HCT116 (cell line): Measurements from ENCODE around the gene OR52H1. TPM values are rescaled to one million over a fixed set of nuclear protein-coding genes. Genes with fewer than 3 reads are reported as not detected.

Experiments
- ATAC-seq: fragments of 200-7000 bp; cut with Tn5 transposase; 2 replicates; pipeline ENCODE4 v1.9.1; 2020; ENCODE audit warnings: mild to moderate bottlenecking, moderate library complexity
- Bru-seq: library from RNA; stranded (reverse); fragments of 400-500 nt; gene quantifications from one replicate; lab custom pipeline; 2021; lab: Mats Ljungman, UMichigan
- BruChase-seq, 2 experiments: library from RNA; stranded (reverse); fragments of 400-500 nt; gene quantifications; one replicate each; lab custom pipeline; 2021; lab: Mats Ljungman, UMichigan
- BruUV-seq: library from RNA; stranded (reverse); fragments of 400-500 nt; replicated peaks from 2 replicates; lab custom pipeline; 2021; lab: Mats Ljungman, UMichigan
- CTCF ChIA-PET: fragments of 300-600 bp; sonication (Branson Sonifier 250); formaldehyde crosslinking; loops from one replicate; lab custom pipeline; 2021; ENCODE audit warnings: antibody characterized with exemption; lab: Charles Lee
- POLR2A ChIA-PET: fragments of 300-600, 350-600 bp; sonication (Branson Sonifier 250); formaldehyde crosslinking; loops from one replicate; lab custom pipeline; 2021; ENCODE audit warnings: antibody characterized with exemption; lab: Charles Lee
- RAD21 ChIA-PET, 2 experiments: fragments of 300-600 bp; sonication (Branson Sonifier 250); formaldehyde crosslinking; loops; one replicate each; lab custom pipeline; 2023; ENCODE audit warnings: low total read pairs in 2 of 2; ENCODE audit not compliant: uncharacterized antibody in 2 of 2, unreplicated experiment in 2 of 2, low non-redundant PET in 1 of 2; lab: Charles Lee
- DNase-seq: peaks from one replicate; pipeline ENCODE4 v3.0.0-alpha.2; 2010; ENCODE audit warnings: low read depth, low spot score
- H2AFZ ChIP-seq: fragments of 200-600 bp; shearing (Covaris generic), sonication (generic); 2 replicates; pipeline ENCODE4 v1.6.1; 2017; ENCODE audit warnings: low read depth, mixed run types, mixed read lengths, antibody characterized with exemption, low read length; ENCODE audit not compliant: poor library complexity, severe bottlenecking
- H3K27ac ChIP-seq: 2 replicates; pipeline ENCODE4 v1.5.1; 2012; ENCODE audit warnings: low read depth, low read length
- H3K27me3 ChIP-seq: fragments of 200-600 bp; sonication (generic); 2 replicates; pipeline ENCODE4 v1.6.1; 2016; ENCODE audit warnings: mixed run types, low read length, mixed read lengths; ENCODE audit not compliant: insufficient read depth
- H3K36me3 ChIP-seq, 2 experiments: fragments of 200-500 bp in 1 of 2; fragments of 200-600 bp in 1 of 2; sonication (Bioruptor generic) in 1 of 2; sonication (generic) in 1 of 2; 2 replicates each; pipeline versions ENCODE4 v1.5.1 to v1.6.1; 2014 to 2016; ENCODE audit warnings: low read length in 2 of 2, inconsistent platforms in 1 of 2, mixed read lengths in 1 of 2, mixed run types in 1 of 2; ENCODE audit not compliant: insufficient read depth in 2 of 2, control insufficient read depth in 1 of 2
- H3K4me1 ChIP-seq, 2 experiments: fragments of 200-600 bp in 1 of 2; sonication (generic) in 1 of 2; 2 replicates each; pipeline versions ENCODE4 v1.5.1 to v1.6.1; 2012 to 2017; ENCODE audit warnings: low read length in 2 of 2, inconsistent platforms in 1 of 2, mild to moderate bottlenecking in 1 of 2, mixed read lengths in 1 of 2, mixed run types in 1 of 2, moderate library complexity in 1 of 2; ENCODE audit not compliant: insufficient read depth in 2 of 2, control insufficient read depth in 1 of 2
- H3K4me2 ChIP-seq: fragments of 200-600 bp; sonication (generic); 2 replicates; pipeline ENCODE4 v1.6.1; 2017; ENCODE audit warnings: mixed run types, low read length, mixed read lengths
- H3K4me3 ChIP-seq, 2 experiments: fragments of 200-600 bp in 1 of 2; sonication (generic) in 1 of 2; replicated peaks in 1 of 2; 2 replicates each; pipeline ENCODE4 v1.5.1; 2011 to 2016; ENCODE audit warnings: low read length in 2 of 2, control low read depth in 1 of 2, low read depth in 1 of 2, mild to moderate bottlenecking in 1 of 2, mixed read lengths in 1 of 2, mixed run types in 1 of 2
- H3K79me2 ChIP-seq: fragments of 200-600 bp; sonication (generic); 2 replicates; pipeline ENCODE4 v1.6.1; 2017; ENCODE audit warnings: mild to moderate bottlenecking, mixed run types, low read length, moderate library complexity, mixed read lengths; ENCODE audit not compliant: insufficient read depth
- H3K9ac ChIP-seq: fragments of 200-600 bp; sonication (generic); 2 replicates; pipeline ENCODE4 v1.6.1; 2016; ENCODE audit warnings: low read length, mixed read lengths
- H3K9me2 ChIP-seq: fragments of 200-600 bp; sonication (generic), shearing (Covaris generic); 2 replicates; pipeline ENCODE4 v1.6.1; 2017; ENCODE audit warnings: mixed run types, mild to moderate bottlenecking, moderate library complexity; ENCODE audit not compliant: insufficient read depth
- H3K9me3 ChIP-seq, 2 experiments: fragments of 200-500 bp in 1 of 2; fragments of 200-600 bp in 1 of 2; sonication (Bioruptor generic) in 1 of 2; sonication (generic) in 1 of 2; 2 replicates each; pipeline ENCODE4 v1.6.1; 2014 to 2017; ENCODE audit warnings: low read length in 2 of 2, mixed read lengths in 2 of 2, inconsistent platforms in 1 of 2, low read depth in 1 of 2, mild to moderate bottlenecking in 1 of 2, mixed run types in 1 of 2, moderate library complexity in 1 of 2; ENCODE audit not compliant: control insufficient read depth in 1 of 2, insufficient read depth in 1 of 2
- H4K20me1 ChIP-seq: fragments of 200-600 bp; sonication (generic), shearing (Covaris generic); 2 replicates; pipeline ENCODE4 v1.6.1; 2017; ENCODE audit warnings: mixed run types, mild to moderate bottlenecking, moderate library complexity; ENCODE audit not compliant: insufficient read depth
- ATF3 ChIP-seq: IDR thresholded peaks from 2 replicates; pipeline ENCODE4 v1.6.1; 2012
- ELF1 ChIP-seq: IDR thresholded peaks from 2 replicates; pipeline ENCODE4 v1.6.1; 2012; ENCODE audit warnings: low read depth, borderline replicate concordance
- SRF ChIP-seq: IDR thresholded peaks from 2 replicates; pipeline ENCODE4 v1.6.1; 2012; ENCODE audit warnings: low read depth
- intact Hi-C: fragments of 100-400 bp; cut with micrococcal nuclease; formaldehyde crosslinking; loops from 2 replicates; pipeline ENCODE4 v1.10.0; 2022
- long read RNA-seq: library from polyadenylated mRNA; unstranded; transcript quantifications from one replicate; pipeline ENCODE4 v2.0.0, GENCODE V29; 2021; ENCODE audit not compliant: unreplicated experiment
- polyA plus RNA-seq: library from polyadenylated mRNA; unstranded; fragments of >200 nt; gene quantifications from 2 replicates; pipeline ENCODE4 v1.2.1, GENCODE V29; 2012; ENCODE audit warnings: missing spikeins
- total RNA-seq: library from RNA; stranded (reverse); gene quantifications from one replicate; pipeline ENCODE4 v1.2.1, GENCODE V29; 2021; ENCODE audit not compliant: unreplicated experiment
- TF ChIP-seq, protein P1 (sequence below): IDR thresholded peaks from 2 replicates; pipeline ENCODE4 v1.6.1; 2012; ENCODE audit warnings: low read depth

The OR52H1 gene
- not detected for total RNA-seq
- polyA plus RNA-seq: not detected in 2 replicates
- percentile 20 among the genes with signal in this experiment for Bru-seq, nascent RNA
- BruChase-seq, experiment 1, labeled RNA remaining after a 6-hour chase: percentile 45 among the genes with signal in this experiment
- percentile 20 among the genes with signal in this experiment for BruChase-seq, experiment 2, labeled RNA remaining after a 2-hour chase
- long read RNA-seq: 0 reads

GRCh38 chr11:5548440-5548839, at the start of gene OR52H1:
Gene OR52H1, minus strand, starts transcription at chr11:5548540. Its CDS starts 3,035 bp downstream, at chr11:5545505.
- Histone ChIP-seq H3K9me2 (no peaks in the 10 kb centered on the region), H3K4me2 (no peak within 1 kb of the TSS), H4K20me1 (no peaks in the 10 kb centered on the region), H3K36me3 (no peaks in the 10 kb centered on the region), H3K9ac (no peak within 1 kb of the TSS), H3K79me2 (no peaks in the 10 kb centered on the region), H3K4me3 (no peak within 1 kb of the TSS), H2AFZ (no peak within 1 kb of the TSS), H3K27ac (no peak within 1 kb of the TSS), H3K4me1 (peaks cover 3 to 13% of the 10 kb centered on the region in 2 experiments), H3K27me3 (no peaks in the 10 kb centered on the region), H3K9me3 (no peaks in the 10 kb centered on the region)
- BruUV-seq: no TSS peak
- ChIA-PET POLR2A (interaction anchor here (2.2 kb wide), 1 partner anchor 43 kb away, joined by 10 read pairs; no protein-coding TSS in a partner anchor), CTCF (no interaction called here), RAD21 (no interaction called here)
- DNase-seq (no peak), ATAC-seq (no peak)
- intact Hi-C loops: no loop called here
- TF ChIP-seq ATF3 (no peak), ELF1 (no peak), SRF (no peak)
- TF ChIP-seq, protein P1, sequence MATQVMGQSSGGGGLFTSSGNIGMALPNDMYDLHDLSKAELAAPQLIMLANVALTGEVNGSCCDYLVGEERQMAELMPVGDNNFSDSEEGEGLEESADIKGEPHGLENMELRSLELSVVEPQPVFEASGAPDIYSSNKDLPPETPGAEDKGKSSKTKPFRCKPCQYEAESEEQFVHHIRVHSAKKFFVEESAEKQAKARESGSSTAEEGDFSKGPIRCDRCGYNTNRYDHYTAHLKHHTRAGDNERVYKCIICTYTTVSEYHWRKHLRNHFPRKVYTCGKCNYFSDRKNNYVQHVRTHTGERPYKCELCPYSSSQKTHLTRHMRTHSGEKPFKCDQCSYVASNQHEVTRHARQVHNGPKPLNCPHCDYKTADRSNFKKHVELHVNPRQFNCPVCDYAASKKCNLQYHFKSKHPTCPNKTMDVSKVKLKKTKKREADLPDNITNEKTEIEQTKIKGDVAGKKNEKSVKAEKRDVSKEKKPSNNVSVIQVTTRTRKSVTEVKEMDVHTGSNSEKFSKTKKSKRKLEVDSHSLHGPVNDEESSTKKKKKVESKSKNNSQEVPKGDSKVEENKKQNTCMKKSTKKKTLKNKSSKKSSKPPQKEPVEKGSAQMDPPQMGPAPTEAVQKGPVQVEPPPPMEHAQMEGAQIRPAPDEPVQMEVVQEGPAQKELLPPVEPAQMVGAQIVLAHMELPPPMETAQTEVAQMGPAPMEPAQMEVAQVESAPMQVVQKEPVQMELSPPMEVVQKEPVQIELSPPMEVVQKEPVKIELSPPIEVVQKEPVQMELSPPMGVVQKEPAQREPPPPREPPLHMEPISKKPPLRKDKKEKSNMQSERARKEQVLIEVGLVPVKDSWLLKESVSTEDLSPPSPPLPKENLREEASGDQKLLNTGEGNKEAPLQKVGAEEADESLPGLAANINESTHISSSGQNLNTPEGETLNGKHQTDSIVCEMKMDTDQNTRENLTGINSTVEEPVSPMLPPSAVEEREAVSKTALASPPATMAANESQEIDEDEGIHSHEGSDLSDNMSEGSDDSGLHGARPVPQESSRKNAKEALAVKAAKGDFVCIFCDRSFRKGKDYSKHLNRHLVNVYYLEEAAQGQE: no peak
